Lung (tissue), 12 donors: ENCODE results near the gene KRT39. TPM values are rescaled to one million over a fixed set of nuclear protein-coding genes. Genes with fewer than 3 reads are reported as not detected.
A peak's percentile ranks its signal among the peaks of the same experiment; 100 is the strongest.

ENCODE experiments used
- ATAC-seq: fragments of 200-7000 bp; cut with Tn5 transposase; one replicate; pipeline ENCODE4 v1.9.1; 2020; ENCODE audit warnings: moderate number of reproducible peaks; ENCODE audit not compliant: insufficient read depth, low FRiP score
- DNase-seq, 3 donors: peaks; one replicate each; pipeline ENCODE4 v3.0.0-alpha.2; 2013 to 2017
- H3K27ac ChIP-seq, 2 donors: one replicate each; pipeline ENCODE4 v1.5.1; 2013; ENCODE audit warnings: mild to moderate bottlenecking in 2 of 2, moderate library complexity in 2 of 2, control low read depth in 1 of 2, inconsistent platforms in 1 of 2, low read depth in 1 of 2, low read length in 1 of 2
- H3K27me3 ChIP-seq, 3 donors: one replicate each; pipeline ENCODE4 v1.5.1; 2013; ENCODE audit warnings: low read length in 2 of 3; ENCODE audit not compliant: control insufficient read depth in 3 of 3, insufficient read depth in 3 of 3
- H3K36me3 ChIP-seq, 4 donors: one replicate each; pipeline ENCODE4 v1.5.1; 2013; ENCODE audit warnings: low read length in 4 of 4, mild to moderate bottlenecking in 1 of 4, moderate library complexity in 1 of 4; ENCODE audit not compliant: control insufficient read depth in 4 of 4, insufficient read depth in 4 of 4
- H3K4me1 ChIP-seq, 5 donors: one replicate each; pipeline ENCODE4 v1.5.1; 2013; ENCODE audit warnings: low read length in 5 of 5, mild to moderate bottlenecking in 2 of 5, moderate library complexity in 1 of 5; ENCODE audit not compliant: control insufficient read depth in 5 of 5, insufficient read depth in 5 of 5
- H3K4me3 ChIP-seq: one replicate; pipeline ENCODE4 v1.5.1; 2013; ENCODE audit warnings: mild to moderate bottlenecking, control low read depth, moderate library complexity
- H3K9ac ChIP-seq, 2 donors: one replicate each; pipeline ENCODE4 v1.5.1; 2013; ENCODE audit warnings: low read length in 2 of 2, control low read depth in 1 of 2; ENCODE audit not compliant: insufficient read depth in 1 of 2
- H3K9me3 ChIP-seq, 4 donors: one replicate each; pipeline ENCODE4 v1.5.1; 2013; ENCODE audit warnings: low read length in 3 of 4, mild to moderate bottlenecking in 1 of 4, moderate library complexity in 1 of 4; ENCODE audit not compliant: control insufficient read depth in 4 of 4, insufficient read depth in 3 of 4
- WGBS, 2 donors: extraction: QIAGEN DNeasy Blood & Tissue Kit; methylation state at CpG; one replicate each; pipeline ENCODE4 v1.1.7; 2013; 5-methylcytosine and 5-hydroxymethylcytosine counted together
- polyA plus RNA-seq, 2 donors: library from polyadenylated mRNA; stranded (reverse); fragments of 200-250 nt; gene quantifications; one replicate each; pipeline ENCODE4 v1.2.1, GENCODE V29; 2013
- total RNA-seq, 2 donors: library from RNA; depleted of rRNA in 1 of 2; stranded (reverse); fragments of >200 nt in 1 of 2; gene quantifications; one replicate each; pipeline ENCODE4 v1.2.1, GENCODE V29; 2014 to 2021
- TF ChIP-seq, protein P1 (sequence below): IDR thresholded peaks from 2 replicates; pipeline ENCODE4 v1.5.1; 2012; ENCODE audit warnings: mild to moderate bottlenecking; ENCODE audit errors: control extremely low read depth, extremely low read depth
- donor health status: control.
- donor health status: control.
- donor health status: Bipolar disorder and iron deficiency.
- donor health status: healthy.
- donor health status: DM: yes; HTN: yes; CAD: no.

KRT39 gene
- total and polyA plus RNA-seq, 4 donors, result not detected

DNA sequence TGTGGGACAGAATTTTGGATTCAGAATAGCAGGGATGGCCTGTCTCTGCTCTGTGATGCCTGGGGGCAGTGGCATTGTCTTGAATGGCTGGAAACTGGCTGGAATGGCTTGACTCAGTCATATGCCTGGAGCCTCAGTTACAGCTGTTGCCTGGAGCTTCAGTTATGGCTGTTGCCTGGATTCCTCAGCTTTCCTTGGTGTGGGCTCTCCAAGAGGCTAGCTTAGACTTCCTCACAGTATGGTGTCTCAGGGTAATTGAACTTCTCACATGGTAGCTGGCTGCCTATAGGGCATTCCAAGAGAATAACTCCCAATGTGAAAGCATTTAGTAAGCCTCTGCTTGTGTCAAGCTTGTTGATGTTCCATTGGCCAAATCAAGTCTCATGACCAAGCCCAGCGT lies 50.4 kb downstream of the KRT39 start:
- no peaks in the 10 kb centered on the region for H3K9me3 ChIP-seq
- no peak overlapping the region for H3K9ac ChIP-seq
- H3K36me3 ChIP-seq, result no peaks in the 10 kb centered on the region
- DNase-seq (no peak), ATAC-seq (no peak)
- H3K4me1 ChIP-seq, result peaks cover 0 to 2% (median 0%) of the 10 kb centered on the region in 5 donors
- H3K27me3 ChIP-seq, result no peaks in the 10 kb centered on the region
- H3K4me3 ChIP-seq, result no peak overlapping the region
- TF ChIP-seq, protein P1, sequence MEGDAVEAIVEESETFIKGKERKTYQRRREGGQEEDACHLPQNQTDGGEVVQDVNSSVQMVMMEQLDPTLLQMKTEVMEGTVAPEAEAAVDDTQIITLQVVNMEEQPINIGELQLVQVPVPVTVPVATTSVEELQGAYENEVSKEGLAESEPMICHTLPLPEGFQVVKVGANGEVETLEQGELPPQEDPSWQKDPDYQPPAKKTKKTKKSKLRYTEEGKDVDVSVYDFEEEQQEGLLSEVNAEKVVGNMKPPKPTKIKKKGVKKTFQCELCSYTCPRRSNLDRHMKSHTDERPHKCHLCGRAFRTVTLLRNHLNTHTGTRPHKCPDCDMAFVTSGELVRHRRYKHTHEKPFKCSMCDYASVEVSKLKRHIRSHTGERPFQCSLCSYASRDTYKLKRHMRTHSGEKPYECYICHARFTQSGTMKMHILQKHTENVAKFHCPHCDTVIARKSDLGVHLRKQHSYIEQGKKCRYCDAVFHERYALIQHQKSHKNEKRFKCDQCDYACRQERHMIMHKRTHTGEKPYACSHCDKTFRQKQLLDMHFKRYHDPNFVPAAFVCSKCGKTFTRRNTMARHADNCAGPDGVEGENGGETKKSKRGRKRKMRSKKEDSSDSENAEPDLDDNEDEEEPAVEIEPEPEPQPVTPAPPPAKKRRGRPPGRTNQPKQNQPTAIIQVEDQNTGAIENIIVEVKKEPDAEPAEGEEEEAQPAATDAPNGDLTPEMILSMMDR, result no peak
- H3K27ac ChIP-seq, result peak overlapping the region in 1 of 2 donors; percentile 39
- WGBS, 2 donors, result 38 to 52% methylated on average over 1 of the region's 1 CpG

DNA sequence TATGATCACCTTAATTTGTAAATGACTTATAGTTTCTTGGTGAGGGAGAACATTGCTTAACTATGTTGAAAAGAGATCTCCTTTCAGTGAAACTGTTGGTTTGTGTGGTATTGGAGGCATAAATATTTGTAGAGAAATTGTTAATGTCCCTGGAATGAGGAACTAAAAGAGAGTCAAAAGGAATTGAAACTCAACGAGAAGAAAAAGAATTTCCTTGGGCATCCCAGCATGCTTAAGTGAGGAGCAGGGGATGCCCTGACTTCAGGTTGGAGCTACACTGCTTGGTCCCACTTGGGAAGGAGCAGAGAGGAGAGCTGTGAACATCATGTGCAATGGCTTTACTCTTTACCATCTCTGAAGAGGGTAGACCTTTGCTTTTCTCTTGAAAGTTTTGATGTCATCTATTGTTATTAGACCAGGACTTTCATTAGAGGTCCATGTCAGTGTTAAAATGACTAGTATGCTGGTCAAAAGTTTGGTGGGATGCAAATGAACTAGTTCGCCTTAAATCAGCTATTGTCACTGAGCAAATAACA lies 51.0 kb downstream of the KRT39 start:
- peaks cover 0 to 2% (median 0%) of the 10 kb centered on the region in 5 donors for H3K4me1 ChIP-seq
- no peak overlapping the region for H3K4me3 ChIP-seq
- H3K36me3 ChIP-seq, result no peaks in the 10 kb centered on the region
- peak overlapping the region in 1 of 2 donors; percentile 45 for H3K27ac ChIP-seq
- 62 to 68% methylated on average over 2 of the region's 2 CpGs for WGBS, 2 donors
- no peak for DNase-seq
- TF ChIP-seq, protein P1, result no peak
- no peak for ATAC-seq
- no peak overlapping the region for H3K9ac ChIP-seq
- no peaks in the 10 kb centered on the region for H3K9me3 ChIP-seq
- H3K27me3 ChIP-seq, result no peaks in the 10 kb centered on the region

DNA sequence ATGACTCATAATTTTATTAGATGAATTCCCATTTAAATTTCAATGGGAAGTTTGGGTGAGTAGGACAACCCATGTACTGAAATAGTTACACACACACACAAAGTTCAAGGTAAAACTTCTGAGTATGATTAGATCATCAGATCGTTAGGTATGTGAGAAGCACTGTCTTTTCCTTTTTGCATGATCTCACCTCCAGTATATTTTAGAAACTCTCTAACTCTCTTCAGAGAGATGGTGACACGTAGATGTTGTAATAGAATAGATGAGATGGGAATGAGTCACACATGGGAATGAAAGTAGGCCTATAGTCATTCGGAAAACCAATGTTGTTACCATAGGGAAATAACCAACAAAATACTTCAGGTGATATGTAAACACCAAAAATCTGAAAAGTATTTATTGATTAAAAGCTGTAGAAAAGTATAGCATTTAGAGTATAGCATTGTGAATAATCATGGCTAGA lies 51.5 kb downstream of the KRT39 start:
- WGBS, 2 donors, result 38 to 66% methylated on average over 3 of the region's 3 CpGs
- Histone ChIP-seq H3K9ac (no peak overlapping the region), H3K4me1 (peaks cover 0 to 7% (median 0%) of the 10 kb centered on the region in 5 donors), H3K36me3 (no peaks in the 10 kb centered on the region), H3K9me3 (no peaks in the 10 kb centered on the region), H3K27me3 (no peaks in the 10 kb centered on the region), H3K27ac (no peak overlapping the region), H3K4me3 (no peak overlapping the region)
- DNase-seq, result no peak
- peak; percentile 60 for ATAC-seq
- TF ChIP-seq, protein P1, result no peak
